Stimulated activated CD8-positive, alpha-beta memory T cell treated with anti-CD3 and anti-CD28 coated beads, Interleukin-4, amount 100 ng/mL, for 1 hour (primary cell): ENCODE measurements around the gene EPHA4.

Source experiments
- DNase-seq, 2 donors: peaks; one replicate each; pipeline ENCODE4 v3.0.0-alpha.2; 2020; ENCODE audit warnings: low read depth in 2 of 2, low spot score in 1 of 2

EPHA4 gene

DNA sequence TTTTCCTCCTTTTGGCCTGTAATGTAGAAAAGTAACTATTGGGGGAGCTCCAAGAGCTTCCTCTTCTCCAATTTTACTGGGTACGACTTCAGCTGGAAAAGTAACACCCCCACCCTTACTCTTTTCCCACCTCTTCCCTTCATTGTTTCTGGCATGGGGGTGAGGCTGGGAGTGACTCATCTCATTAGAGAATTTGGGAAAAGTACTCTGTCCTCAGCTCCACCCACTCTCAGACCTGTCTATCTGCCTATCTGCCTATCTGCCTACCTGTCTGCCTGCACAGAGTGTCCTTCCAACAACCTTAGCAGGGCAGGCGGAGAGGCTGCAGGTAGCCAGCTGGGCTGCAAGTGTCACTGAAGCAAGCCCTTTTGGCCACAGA is 93.6 kb downstream of the EPHA4 start:
- DNase-seq = no peak

DNA sequence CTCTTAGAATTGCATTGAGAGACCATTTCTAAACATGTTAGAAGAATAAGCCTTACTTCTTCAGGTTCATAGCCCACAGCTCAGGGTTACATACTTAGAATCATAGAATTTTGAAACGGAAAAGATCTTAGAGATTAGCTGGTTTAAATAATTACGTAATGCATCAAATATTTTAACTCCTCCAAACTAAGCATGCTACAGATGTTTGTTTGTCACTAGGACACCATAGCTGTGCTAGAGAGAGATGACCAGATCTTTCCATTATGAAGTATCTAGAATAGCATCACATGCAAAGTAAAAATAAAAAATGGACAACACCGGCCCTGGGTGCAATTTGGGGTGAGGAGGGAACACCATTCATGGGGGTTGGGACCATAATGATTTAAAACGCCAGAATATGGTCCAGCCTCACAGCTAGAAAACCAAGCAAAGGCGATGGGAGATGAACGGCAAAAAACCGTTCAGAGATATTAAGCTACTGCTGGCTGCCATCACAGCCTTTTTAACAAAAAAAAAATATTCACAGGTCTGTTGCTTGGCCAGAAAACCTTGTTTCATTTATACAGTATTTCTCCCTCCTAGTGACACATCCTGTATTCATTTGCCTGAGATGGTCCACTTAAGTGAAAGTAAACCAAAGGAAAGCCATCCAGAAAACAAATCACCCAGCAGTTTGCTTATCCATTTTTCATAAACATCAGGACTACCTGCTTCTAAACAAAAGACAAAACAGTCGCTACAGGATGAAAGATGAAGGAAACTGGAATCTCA is 94.2 kb downstream of the EPHA4 start:
- no peak for DNase-seq

DNA sequence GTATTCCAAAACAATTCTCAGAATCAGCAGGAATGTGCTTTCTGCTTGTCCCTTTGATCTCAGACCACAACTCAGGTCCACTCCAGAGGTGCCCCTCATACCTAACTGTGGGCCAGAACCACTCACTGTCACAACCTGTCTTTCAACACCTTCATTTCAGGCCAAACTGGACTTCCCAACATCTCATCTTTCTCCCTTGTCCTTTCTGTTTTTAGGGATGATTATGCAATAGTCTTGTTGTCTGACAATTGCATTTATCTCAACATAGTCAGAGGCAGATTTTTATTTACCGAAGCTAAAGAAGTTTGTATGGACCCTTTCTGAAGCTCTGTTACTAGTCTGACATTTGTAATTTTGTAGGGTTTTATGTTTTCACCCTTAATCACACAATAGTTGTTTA is 95.9 kb downstream of the EPHA4 start:
- DNase-seq = no peak

DNA sequence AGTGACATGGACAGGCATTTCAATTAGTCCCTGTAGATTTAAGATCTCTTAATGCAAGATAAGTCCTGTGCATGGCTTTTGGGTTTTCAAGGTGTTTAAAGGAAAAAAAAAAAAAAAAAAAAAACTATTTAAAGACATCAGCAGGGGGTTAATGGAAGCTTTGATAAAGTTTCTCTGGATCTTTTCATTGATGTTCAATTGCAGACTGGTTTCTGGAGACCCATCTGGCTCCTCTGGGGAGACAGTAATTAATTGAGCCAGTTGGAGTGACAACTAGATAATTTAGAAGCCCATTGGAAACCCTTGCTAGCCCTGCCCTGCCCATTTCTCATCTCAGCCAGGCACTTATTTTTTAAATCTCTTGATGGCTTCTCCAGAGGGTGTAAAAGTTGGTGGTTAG is 98.7 kb downstream of the EPHA4 start:
- no peak for DNase-seq

DNA sequence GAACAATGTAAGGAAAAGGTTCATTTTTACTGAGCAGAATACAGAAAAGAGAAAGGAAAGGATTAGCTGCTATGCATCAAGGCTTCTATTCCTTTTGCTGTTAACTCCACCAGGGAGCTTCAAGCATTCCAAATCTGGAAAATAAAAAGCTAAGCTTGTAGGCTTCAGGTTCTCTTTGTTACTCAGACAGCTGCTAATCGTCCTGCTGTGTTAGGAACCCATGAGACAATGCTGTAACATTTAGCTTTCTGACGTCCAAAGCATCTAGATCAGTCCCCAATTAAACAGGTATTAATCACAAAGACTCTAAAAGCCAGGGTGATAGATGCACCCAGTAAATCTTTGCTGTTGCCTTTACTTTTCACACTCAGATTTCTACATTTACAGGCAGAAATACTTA is 103.8 kb downstream of the EPHA4 start:
- no peak for DNase-seq

DNA sequence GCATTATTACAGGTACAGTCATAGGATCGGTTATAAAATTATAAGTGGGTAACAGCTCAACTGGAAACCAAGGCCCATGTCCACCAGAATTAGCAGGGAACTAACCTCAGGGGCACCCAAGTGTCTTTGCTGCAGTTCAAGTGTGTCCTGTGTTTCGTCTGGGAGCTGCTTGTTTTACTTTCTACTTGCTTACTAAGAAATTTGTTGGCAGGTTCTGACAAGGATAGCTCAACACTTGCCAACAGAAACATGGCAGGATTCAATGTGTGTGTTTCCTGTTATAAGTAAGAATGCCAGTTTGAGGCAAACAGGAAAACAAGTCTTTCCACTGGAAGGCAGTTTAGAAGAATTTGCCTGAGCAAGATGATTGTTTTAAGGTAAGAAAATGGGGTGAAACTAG is 104.5 kb downstream of the EPHA4 start:
- DNase-seq = no peak

DNA sequence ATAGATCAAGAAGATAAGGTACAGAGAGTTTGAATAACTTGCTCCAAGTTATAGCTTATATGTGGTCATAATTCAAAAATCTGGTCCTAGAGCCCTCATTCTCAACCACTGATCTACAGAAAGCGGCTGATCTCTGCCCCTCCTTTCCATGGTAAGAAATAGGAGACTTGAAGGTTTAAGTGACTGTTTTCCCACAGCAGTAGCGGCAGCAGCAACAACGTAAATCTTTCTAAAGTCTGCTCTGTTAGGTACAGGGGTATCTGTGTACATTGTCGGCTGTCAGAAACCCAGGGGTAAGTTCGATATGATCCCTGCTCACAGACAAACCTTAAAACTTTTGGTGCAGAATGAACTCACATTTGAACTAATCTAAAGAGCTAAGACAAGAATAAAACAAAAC is 105.4 kb downstream of the EPHA4 start:
- DNase-seq = no peak

DNA sequence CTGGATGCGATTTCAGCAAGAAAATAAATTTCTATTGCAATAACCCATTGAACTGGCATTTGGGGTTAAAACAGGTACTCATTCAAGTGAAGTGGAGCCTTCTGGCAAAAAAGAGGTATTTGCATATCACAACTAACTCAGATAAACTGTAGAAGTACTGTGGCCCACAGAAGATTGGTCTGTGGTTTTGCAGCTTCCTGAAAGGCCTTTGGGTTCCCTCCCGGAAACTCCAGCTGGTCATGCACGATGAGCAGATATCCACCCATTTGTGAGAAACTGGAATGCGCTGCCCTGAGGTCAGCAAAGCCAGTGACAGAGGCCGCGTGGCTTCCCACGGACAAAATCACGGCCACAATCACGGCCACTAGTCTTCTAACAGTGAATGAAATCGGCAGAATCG is 106.3 kb downstream of the EPHA4 start:
- DNase-seq = no peak

DNA sequence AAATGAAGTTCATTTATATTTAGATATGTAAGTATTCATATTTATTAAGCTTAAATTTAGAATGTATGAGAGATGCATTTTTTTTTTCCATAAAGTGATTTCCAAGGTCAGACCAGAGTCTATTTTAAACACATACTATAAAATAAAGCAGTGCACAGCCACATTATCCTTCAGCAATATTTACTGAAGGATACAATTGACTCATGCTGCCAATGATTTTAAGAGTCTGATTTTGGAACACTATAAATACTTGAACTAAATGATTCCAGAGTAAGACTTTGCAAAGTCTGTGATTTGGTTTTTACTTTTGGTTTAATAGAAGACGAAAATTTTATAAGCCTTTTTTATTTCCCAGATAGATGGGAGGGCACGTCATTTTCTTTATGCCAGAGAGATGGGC is 107.1 kb downstream of the EPHA4 start:
- no peak for DNase-seq

DNA sequence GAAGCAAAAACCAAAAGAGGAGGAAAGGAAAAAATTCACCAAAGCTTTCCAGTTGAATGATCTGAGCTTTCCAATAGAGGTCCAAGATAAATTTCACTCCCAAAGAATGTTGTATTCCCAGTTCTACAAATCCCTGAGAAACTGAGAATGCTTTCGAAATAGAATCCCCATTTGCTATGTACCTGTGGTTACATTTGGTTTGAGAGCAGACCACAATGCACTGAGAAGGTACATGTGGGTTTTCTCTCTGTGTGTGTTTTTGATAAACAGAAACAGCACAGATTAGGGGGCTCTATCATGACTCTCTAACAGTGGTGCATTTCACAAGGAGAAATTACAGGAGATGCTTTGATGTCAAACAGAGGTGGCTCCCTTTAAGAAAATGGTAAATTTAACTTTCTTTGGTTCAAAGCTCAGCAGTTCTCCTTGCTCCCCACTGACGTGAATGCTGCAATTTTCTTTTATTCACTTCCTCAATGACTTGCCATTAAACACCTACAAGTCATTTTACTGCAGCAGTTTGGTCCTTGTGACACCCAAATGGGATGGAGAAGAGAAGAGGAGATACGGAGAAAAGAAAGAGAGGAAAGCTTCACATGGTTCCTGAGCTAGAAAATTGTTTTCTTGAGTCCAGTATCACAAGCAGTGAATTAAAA is 108.7 kb downstream of the EPHA4 start:
- no peak for DNase-seq

DNA sequence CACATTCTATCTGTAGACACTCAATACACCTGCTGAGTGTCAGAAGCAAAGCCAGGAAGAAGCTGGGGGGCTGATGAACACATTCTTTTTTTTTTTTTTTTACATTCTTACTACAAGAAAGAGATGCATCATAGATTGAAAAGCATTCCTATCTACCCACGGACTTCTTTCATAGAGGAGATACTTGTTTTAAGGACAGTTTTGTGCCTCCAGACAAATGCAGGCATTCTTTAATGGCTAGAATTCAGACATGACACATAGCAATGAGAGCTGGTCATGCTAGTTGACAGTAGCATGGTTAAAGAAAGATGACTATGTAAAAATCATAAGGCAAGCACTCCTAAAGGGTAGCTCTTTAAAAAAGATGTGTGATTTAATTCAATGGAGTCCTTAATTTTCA is 110.2 kb downstream of the EPHA4 start:
- DNase-seq = no peak

DNA sequence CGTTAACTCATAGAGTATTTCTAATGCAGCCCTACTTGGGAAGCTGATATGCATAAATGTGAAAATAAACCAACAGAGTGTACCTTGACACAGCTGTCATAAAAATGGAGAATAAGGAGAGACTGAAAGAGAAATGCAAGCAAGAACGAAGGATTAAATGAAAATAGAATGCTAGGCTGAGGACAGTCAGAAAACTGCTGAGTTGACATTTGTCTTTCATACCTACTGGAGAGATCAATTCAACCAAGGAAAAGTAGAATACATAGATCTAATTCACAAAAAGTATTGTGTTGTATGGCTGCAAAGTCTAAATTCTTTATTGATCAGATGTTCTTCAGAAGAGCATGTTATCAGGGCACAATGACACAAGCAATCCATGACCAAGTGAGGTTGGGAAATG is 112.0 kb downstream of the EPHA4 start:
- DNase-seq = no peak

DNA sequence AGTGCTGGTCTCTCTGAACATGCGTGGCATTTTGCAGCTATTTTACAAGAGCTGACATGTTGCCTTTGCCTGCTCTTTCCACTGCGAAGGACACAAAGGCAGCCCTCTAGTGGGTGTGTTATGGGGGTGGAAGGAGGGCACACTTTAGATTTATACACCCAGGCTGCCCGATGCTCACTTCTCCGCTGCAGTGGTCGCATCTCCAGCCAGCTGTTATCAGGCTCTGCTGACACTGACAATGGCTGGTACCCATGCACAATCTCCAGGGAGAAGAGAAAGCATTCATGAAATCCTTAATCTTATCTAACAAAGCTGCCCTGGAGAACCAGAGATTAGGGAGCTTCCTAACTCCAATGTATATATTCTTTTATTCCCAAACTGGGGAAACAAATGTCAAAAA is 113.5 kb downstream of the EPHA4 start:
- DNase-seq = no peak

DNA sequence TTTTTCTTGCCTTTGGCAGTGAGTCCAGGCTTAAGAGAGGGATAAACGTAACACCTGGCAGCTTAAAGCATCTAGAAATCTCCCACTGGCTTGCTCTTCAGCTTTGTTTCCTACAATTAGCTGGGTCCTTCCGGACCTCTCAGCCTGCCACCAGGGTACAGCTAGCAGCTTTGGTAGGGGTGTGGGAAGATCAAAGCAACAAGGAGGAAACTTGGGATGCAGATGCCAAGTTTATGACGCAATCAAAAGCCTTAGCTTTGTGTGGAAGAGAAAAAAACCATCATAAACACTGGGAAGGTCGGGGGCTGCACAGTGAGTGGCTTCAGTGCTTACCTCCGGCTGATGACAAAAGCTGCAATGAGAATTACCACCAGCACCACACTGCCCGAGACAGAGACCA is 116.9 kb downstream of the EPHA4 start:
- DNase-seq = no peak

DNA sequence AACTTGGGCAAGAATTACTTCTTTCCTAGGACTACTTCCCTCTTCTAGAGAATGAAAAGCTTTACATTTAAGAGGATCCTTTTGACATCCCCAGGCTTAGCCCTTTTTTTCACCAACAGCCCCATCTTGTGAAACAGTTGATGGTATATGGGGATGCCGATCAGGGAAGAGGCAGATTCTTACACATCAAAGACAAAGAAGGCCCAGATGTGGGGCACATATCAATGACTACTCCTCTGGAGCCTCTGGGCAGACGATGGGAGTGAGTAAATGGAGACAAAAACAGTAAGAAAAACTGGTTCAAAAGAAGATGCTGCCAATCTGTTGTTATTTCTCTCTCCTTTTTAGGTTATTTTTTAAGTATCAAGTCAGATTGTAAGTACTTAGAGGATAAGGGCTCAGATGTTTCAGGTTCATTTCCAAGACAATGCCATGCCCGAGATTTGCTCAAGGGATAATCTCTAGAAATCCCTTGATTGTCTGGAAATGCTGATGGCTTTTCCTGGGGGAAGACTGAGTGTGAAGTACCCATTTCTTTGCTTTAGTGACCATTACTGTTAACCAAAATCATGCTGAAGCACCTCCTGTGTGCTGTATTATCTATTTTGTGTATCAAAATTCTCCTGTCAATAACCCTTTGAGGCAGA is 117.5 kb downstream of the EPHA4 start:
- DNase-seq = no peak

DNA sequence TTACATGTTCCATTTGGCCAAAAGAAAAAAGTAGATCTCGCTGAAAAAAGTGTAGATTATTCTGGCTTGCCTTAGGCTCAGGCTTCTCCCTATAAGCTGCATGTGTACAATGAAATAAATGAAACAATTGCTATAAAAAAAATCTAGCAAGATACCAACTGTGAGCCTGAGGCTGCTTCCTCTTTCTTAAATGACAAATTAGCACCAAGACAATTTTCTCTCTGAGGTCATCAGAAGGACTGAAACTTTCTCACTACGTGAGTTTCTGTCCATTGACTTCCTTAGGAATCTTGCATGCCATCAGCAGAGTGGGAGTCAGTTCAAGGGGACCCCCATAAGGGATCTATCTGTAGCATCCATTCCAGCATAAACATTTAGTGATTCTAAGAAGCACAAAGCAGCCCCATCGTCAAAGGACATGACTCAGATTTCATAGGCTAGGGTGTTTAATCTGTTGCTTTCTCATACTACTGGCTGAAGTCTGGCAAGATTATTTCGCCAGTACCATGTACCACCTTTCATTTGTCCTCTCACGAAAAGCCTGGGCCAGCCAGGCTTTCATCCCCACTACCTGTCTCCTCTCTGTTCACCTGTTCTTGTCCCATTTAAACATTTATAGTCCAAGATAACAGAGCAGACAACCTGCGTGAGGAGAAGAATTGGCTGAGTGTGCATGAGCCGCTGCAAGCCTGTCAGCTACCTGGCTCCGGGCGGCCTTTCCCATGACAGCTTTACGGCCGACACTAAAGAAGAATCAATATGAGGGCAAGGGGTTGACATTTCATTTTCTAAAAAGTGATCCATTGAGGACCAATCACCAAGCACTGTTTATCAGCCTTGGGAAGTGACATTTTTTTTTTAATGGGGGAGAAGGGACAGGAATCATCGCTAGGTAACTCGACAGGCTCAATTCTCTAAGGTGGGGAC is 120.0 kb downstream of the EPHA4 start:
- DNase-seq = no peak

DNA sequence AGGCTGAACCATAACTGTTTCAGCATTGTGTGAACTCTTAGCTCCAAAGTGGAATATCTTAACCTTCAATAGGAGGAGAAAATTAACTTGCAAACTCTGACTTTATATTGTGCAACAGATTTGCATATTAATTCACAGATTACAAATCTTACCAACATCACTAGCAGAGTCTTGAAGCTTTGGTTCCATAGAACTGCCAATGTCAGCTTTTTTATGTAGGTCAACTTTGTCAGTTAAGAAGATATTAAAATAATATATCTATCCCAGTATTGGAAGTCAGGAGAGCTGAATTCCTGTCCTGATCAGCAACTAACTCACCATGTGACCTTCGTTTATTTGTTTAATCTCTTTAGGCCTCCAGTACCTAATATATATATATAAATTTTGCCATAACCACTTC is 121.8 kb downstream of the EPHA4 start:
- no peak for DNase-seq

DNA sequence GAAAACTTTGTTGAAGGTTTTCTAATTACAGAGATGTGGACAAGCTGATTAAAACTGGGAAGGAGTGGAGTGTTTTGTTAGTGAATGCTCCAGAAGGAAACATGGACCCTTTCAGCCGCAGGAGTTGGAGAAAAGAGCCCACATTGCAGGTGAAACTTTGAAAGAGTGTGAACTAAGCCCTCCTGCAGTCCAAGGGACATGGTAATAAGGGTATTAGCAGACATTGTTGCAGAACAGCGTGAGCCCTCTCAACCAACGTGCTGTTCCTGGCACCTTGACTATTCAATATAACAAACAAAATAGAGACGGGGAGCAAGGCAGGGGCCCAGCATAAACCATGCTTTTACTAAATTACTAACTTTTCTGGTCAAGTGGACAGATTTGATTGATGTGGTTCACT is 122.7 kb downstream of the EPHA4 start:
- DNase-seq = no peak

DNA sequence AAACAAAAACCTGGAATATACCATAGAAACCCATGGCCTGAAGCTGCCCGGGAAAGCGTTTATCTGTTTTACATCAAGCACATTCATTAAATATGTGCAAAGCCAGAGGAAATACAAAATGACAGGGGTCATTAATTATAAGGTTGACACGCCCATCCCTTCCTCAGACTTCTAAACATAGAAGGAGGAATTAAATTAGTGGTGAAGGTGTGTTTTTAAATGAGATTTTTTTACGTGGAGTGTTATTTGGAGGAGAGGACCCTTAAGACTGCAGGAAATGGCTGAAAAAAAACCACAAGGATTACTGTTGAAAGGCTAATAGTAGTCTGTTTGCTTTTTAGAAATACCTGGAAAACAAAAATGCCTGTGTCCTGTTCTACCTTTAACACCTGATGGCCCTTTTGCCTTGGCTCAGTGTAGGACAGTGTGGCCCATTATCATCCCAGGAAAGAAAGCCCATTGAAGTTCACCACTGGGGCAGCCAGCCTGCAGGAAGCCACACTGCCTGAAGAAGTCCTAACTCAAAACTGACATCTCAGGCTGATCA is 123.2 kb downstream of the EPHA4 start:
- DNase-seq = no peak

DNA sequence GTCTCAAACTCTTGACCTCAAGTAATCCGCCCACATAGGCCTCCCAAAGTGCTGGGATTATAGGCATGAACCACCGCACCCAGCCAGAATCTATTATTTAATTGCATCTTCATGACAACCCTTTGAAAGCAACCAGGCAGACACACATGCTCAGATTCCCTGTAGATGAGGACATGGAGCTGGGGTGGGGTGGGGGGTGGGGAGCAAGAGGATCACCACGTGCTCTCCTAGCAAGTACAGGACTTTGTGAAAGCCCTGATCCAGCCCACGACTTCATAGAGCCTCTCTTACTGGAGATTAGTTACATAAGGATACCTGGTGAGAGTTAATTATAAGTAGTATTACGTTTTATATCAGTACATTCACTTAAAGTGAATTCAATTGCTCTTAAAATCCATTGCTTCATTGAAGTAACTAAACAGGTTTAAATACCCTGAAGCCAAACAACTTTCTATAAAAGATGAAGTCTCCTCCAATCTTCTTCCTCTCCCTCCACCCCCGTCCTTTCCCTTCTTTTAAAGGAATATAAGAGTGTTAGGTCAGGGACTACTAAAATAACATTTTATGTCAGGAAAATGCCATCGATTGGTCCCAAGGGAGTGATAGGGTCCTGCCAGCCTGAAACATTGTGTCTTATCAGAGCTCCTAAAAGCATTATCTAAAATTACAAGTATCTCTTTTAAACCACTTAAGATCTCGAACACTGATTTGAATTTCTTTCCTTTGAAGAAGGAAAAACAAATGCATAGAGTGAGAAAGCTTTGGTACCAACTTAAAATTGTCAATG is 123.9 kb downstream of the EPHA4 start:
- DNase-seq = no peak
